Activated naive CD8-positive, alpha-beta T cell treated with anti-CD3 and anti-CD28 coated beads, Interleukin-2, amount 50 U/mL, for 16 hours (primary cell): ENCODE results near the gene MCTP1.
"Not testable (repeated sequence)": the region's sequence is repeated elsewhere in the genome, so short reads cannot be mapped to it uniquely, and the experiment has no call there.

Source experiments
- DNase-seq: peaks from one replicate; pipeline ENCODE4 v3.0.0-alpha.2; 2020; ENCODE audit warnings: low read depth, low spot score

MCTP1 gene

DNA sequence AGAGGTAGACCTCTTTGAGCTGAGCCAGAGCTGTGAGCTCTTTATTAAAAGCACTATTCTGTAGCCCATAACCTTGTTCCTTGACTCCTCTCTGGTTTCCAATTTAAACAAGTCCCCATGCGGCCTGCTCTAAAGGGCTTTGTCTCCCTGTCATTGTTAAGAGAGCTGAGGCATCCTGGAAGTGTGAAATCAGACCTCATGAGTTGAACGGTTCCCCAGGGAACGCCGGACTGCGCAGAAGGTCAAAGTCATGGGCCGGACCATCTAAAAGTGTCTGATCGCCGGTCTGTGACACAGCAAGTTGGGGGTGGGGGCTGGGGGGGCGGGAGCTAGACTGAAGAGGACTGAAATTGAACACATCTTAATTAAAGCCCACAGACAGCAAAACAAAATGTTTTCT is 400.6 kb downstream of the MCTP1 start:
- no peak for DNase-seq

DNA sequence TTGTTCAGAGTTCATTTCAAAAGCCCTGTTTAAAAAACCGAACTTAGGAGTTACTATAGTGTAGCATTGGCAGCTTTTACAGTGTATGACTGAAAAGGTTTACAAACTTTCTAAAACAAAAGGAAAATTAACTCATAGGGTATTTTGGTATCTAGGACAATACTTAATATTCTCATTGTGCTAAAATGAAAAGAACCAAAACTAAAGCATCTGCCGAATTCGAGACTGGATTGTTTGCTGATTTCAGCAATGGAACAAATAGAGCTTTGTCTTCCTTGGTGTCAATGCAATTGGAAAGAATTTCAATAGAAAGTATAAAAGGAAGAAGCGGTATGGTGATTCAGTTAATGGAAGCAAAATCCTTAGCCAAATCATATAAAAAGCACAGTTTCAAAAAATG is 412.4 kb downstream of the MCTP1 start:
- no peak for DNase-seq

DNA sequence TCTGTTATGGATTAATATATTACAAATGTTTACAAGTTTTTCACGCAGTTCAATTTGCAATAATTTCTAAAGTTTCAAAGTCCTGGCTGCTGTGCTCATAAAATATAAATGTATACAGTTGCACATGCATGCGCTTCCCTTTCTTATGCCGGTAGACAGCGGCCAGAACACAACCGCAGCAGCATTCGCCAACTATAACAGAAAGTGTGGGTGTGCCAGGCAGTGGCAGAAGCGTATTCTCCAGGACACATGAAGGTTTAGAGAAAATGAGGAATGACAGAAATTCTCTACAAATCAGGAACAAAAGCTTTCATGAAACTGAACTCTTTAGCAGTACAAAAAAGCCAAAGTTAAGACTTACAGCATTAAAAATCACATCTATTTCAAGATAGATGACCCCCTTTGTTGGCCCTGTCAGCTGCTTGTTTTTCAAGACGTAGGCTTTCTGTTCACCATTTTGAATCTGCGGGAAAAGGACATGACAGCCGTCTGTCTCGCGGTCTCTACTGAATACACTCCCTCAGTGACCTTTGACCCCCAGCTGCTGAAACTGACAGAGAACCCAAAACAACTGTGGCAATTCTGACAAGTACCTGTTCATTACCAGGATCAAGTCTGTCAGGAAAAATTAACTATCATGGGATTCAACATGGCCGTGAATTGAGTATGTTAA is 414.2 kb downstream of the MCTP1 start:
- DNase-seq = no peak

DNA sequence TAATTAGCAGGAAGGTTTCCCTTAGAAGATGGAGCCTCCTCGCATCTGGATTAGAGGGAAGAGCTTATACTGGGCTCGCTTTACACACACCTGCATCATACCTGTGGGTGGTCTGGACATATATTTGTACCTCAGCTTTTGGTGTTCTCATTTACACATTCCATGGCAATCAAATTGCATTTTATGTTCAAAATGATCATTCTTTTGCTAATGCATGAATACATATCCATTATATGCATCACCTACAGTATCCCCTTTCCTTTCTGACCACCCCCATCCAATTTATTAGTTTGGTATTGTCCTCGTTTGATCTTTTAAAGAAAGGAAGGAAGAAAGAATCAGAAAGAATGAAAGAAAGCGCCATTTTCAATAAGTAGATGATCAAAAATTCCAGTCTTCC is 415.0 kb downstream of the MCTP1 start:
- DNase-seq = no peak

DNA sequence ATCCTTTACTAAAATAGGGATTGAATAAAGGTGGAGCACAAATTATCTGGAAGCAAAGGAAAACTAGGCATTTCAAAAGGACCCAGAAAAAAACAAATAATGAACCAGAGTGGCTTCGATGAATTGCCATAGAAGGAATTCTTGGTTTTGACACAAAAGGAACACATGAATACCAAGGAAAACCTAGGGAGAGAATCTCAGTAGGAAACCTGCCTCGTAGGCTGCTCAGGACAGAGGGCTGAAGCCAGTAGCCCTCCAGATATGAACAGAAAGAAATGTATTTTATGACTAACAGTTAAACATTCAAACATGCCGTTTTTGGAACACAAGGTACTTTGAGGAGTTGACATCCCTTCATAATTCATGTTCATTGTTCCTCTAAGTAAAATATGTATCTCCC is 420.9 kb downstream of the MCTP1 start:
- no peak for DNase-seq

DNA sequence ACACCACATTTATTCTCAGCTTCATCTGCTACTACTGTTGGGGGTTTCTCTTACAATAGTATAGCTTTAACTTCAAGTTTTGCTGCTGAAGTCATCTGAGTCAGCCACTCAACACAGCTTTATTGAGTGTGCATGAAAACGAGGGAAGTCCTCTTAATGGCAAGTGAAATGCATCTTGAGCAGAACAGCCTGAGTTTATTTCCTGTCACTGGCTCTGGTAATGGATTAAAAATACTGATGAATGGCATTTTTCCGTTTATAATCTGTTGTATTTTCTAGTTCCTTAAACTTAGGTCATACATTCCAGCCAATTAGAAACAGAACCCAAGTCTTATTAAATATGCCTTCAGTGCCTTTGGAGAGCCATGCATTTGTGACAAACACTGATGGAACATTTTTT is 427.8 kb downstream of the MCTP1 start:
- no peak for DNase-seq

DNA sequence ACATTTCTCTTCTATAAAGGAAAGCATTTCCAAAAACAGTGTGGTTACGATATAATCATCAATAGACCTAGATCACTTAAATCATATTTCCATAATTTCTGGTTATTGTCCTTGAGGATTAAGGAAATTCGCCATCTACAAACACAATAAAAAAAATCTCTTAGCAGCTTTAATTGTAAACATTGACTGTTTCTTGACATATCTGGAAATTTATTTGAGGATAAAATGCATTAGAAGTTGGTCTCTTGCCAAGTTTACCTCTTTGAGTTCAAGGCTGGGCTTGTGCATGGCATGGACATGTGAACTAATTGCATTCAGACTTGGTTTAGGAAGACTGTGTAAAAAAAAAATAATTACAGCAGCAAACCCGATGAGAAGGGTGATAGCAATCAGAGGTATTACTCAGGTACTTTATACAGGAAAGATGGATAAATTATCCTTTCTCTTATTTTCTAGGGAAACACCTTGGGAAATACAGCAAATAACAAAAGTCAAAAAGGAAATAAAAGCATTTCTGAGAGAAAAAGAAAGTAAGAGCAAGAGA is 428.6 kb downstream of the MCTP1 start:
- DNase-seq = no peak

DNA sequence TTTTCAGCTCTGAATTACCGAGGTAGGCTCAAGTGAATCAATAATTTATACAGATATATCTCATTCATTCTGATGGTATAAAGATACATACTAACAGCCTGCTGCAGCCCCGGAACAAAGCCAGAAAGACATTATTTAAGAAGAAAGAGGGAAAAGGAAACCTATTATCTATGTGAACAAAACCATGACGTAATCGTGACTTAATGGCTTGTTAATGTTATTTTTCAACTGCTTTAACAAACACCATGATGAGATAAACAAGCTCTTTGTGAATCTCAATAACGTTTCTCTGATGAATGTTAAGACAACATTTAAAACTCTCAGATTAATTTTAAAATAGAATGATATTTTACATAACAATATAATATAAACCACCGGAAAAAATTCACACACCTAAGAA is 429.4 kb downstream of the MCTP1 start:
- no peak for DNase-seq

DNA sequence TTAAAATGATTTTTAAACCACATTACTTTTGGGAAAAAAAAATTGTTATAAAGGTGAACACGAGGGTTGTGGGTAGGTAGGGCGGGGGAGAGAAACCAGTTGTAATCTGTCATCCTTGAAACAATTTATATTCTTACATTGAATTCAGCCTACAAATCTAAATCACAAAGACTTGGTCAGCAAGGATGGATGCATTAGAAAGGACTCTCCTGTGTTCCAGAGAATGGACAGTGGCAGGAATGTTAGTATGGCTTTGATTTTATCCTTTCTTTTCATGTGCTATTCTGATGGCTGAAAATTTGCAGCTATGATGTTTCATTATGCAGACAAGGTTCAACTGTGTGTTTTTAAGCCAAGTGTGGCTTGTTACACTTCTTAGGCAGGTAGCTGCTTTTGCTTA is 431.8 kb downstream of the MCTP1 start:
- no peak for DNase-seq

DNA sequence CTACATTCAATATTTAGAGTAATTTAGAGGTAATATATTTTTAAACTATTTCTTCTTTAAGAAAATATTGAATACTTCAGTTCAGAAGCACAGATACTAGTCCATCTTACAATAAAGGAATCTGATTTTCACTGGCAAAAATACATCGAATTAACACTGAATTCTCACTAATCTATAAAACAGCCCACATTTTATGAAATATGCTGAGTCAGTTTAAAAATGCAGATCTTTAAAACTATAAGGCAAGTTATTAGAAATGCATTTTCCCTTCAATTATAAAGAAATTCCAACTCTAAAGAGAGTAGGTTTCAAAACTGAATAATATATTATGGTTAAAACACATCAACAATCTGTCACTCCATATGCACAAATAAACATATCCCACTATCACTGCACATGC is 433.9 kb downstream of the MCTP1 start:
- DNase-seq = no peak

DNA sequence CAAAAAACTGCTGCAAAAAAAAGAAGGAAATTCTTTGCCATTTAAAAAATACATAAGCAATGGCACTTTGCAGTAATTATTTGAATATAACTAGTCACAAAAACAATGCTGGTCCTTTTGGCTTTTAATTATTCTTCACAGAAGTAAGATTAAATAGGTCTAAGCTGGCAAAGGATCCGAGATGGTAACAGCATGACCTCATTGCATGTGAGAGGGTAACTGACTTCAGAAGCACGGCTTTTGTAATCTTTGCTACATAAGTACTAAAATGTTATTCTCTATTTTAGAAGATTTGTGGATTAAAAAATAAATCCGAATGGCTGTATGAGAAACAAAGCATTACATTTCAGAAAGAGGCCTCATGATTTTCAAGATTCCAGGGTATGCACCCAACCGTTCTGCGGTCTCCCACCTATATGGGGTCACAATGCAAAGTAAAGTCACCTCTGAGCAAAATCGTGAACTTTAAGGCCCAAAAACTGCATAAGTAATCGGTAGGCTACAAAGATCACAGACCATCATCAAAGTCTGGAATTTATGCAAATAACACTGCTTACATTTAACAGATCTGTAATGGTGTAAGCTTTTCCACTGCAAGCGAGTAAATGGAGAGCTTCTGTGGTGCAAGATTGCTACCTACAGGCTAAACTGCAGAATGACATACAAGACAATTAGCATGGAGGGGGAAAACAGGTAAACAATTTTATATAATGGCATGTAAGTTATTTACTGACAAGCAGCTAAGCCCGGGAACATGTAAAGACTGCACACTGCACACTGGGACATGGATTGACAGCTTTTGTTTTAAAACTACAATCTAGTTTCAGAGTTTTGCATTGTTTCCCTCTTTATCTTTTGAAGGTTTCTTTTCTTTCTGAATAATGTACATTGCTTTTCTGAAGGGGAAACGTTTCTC is 434.8 kb downstream of the MCTP1 start:
- no peak for DNase-seq

DNA sequence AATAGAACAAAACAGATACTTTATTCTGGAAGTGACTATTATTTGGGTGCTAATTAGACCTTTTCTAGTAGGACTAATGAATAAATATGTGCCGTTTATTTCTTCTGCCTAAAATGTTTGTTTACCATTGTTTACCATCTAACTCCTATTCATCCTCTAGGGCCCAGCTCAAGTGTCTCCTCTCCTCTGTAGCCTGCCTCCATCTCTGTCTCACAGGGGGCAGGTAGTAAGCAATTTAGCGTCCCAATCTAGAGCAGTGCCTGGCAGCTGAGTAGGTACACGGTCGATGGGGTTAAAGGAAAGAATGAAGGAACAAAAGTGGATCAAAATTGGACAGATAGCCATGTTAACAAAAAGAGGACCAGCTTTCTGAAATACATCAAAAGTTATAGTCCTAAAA is 435.6 kb downstream of the MCTP1 start:
- no peak for DNase-seq

DNA sequence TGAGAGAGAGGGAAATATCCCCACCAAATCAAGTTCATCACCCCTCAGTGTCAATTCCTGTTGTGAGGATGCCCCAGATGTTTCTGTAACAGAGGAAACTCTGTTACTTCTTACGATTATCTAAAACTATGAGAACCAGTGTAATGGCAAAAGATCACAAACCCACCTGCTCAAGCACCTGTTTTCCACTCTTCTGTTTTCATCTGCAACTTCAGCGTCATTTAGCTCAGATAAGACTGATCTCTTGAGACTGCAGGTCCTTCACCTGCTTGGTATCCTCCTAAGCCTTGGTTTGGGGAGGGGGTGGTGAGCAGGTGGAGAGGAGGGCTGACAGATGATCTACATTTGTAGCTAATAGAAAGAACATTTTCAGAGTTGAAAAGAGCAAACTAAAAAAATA is 437.2 kb downstream of the MCTP1 start:
- no peak for DNase-seq

DNA sequence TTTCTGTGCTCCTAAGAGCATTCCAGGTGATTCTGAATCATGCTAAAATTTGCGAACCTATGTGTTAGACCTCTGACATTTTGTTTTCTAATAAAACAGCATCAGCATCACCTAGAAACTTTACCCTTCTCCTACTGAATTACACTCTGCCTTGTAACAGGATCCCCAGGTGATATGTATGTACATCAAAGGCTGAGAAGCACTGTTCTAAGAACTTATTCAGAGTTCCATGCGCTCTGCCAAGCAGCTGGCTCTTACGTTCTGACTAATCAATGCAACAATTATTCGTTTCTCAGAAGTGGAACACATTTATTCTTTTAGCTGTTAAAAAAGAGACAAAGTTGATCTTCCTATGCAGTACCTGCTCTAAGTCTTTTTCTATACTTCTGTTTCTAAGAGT is 437.9 kb downstream of the MCTP1 start:
- DNase-seq = no peak

DNA sequence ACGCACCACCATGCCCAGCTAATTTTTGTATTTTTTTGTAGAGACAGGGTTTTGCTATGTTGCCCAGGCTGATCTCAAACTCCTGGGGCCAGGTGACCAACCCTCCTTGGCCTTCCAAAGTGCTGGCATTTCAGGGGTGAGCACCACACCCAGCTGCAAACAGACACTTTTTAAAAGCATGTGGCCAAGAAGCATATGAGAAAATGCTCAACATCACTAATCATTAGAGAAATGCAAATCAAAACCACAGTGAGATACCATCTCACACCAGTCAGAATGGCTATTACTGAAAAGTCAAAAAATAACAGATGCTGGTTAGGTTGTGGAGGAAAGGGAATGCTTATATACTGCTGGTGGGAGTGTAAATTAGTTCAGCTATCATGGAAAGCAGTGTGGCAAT is 439.2 kb downstream of the MCTP1 start:
- not testable (repeated sequence) for DNase-seq

DNA sequence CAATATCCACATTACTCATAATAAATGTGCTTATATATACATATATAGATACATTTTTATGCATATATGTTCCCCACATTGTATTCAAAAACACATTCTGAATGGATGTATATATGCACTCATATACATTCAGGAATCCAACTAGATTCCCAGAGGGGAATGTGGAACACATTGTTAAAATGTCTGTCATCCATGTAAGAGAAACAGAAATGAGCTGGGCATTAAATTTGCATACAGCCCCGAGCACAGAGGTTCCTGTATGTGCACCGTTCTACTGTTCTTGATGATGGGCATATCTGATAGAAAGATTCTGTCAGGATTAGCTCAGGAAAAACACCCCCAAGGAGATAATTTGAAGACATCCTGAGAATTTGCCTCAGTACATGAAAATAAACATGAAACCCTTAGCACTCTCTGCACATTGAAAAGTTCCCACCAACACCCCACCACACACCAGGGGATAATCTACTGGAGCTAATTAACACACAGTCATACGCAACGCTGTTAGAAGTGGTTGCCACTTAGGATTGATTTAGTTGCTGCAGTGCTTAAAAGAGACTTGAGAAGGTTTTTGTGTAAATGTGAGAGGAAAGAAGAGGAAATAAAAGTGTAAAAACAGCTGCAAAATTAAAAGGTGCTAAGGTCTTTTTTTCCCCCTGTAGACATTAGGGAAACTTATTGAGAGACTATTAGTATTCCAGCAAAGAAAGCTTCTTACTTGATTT is 443.1 kb downstream of the MCTP1 start:
- no peak for DNase-seq

DNA sequence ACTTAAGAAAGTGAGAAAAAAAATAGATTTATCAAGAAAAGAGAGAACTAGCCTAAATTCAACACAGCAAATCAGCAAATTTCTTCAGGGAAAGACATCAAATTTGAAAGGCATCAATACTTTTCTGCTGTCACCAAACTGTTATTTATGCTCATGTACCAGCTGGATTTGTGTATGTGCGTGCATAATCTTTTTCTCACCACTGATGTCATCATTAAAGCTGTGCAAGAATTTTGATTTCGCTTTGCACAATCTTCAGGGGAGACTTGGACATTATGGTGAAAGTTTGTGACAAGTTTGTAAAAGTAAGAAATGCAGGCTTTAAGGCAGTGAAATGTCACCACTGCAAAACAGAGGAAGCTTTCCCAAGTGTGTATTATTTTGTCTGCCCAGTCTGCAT is 451.0 kb downstream of the MCTP1 start:
- no peak for DNase-seq

DNA sequence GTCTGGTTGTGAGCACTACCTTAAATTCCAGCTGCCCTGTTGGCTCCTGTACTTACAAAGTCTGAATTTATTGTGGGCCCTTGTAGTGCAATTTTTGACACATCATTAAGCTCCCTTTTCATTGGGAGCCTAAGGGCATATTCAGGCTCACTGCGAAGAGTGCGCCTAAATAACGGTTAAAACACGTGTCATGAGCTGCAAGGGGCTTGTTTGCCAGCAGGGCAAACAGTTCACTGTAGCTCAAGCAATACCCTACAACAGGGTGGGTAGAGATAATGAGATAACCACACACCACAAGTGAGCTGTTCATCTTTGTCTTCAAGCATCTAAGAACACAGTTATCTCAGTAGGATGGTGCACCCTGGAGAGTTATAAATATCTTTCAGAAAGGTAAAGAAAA is 452.2 kb downstream of the MCTP1 start:
- DNase-seq = no peak

DNA sequence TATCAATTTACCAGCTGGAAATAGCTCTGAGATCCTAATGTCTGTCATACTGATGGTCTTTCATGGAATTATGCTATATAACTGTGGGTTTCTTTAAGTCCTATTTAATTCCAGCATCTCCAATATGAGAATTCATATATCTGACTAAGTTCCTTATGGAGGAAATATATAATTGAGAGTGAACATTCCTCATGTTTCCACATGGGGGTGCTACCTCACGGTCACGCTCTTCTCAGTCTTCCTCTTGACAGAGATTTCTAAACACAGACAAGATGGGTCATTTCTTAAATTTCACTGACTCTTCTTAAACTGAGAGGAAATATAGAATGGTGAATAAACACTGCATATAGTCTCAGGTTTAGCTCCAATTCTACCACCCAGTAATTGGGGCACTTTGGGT is 454.4 kb downstream of the MCTP1 start:
- DNase-seq = no peak

DNA sequence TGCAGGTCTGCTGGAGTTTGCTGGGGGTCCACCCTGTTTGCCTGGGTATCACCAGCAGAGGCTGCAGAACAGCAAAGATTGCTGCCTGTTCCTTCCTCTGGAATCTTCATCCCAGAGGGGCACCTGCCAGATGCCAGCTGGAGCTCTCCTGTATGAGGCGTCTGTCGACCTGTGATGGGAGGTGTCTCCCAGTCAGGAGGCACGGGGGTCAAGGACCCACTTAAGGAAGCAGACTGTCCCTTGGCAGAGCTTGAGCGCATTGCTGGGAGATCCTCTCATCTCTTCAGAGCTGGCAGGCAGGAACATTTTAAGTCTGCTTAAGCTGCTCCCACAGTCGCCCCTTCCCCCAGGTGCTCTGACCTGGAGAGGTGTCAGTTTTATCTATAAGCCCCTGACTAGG is 456.7 kb downstream of the MCTP1 start:
- DNase-seq = not testable (repeated sequence)

DNA sequence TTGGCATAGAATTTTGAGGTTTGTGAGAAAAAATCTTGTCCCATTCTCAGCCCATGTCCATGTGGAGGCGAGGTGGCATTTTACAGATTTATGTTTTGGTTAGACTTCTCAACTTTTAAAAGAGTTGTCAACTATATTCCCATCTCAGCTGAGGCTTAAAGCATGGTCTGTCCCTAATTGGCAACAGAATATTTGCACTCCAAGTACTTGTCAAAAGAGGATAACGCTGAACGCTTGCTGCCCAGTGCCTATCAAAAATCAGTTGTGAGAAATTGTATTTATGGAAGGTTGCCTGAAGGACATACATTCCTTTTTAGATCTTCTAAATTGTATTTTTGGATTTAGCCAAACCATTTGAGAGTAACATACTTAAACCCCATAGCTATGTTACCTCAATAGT is 464.4 kb downstream of the MCTP1 start:
- DNase-seq = no peak

DNA sequence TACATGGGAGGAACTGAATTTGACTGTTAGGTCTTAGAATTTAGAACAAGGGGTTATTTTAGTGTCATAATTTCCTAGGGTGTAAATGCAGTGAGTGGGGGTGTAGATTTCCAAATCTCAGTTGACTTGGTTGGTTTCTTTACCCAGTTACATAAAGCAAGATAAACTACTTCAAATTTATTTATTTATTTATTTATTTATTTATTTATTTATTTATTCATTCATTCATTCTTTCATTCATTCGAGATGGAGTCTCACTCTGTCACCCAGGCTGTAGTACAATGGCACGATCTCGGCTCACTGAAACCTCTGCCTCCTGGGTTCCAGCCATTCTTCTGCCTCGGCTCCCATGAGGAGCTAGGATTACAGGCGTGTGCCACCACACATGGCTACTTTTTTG is 466.0 kb downstream of the MCTP1 start:
- DNase-seq = no peak
